Measurements from ENCODE around the gene CTSH. TPM values are rescaled to one million over a fixed set of nuclear protein-coding genes. Genes with fewer than 3 reads are reported as not detected.

The CTSH gene
- total and polyA plus RNA-seq, 2 of the 13 experiments (the other 11 are each of a cell fraction or from before 2014, with no cell fraction given), result 265 to 653 TPM

- TF ChIP-seq THYN1 (CRISPR knock-in tag; IDR thresholded peaks at IDR 0.05; ENCODE audit: borderline replicate concordance, low read depth) (no peak), POGZ (CRISPR knock-in tag; IDR thresholded peaks at IDR 0.05) (peak; percentile 44; the same call in 1 of the 2 replicates), ZNF616 (CRISPR knock-in tag; IDR thresholded peaks at IDR 0.05; ENCODE audit: low read depth) (no peak), NFRKB (IDR thresholded peaks at IDR 0.05) (no peak), ZNF619 (CRISPR knock-in tag; IDR thresholded peaks at IDR 0.05) (peak; percentile 22; the same call in 1 of the 2 replicates), CCAR2 (optimal IDR thresholded peaks at IDR 0.05; ENCODE audit: low read depth, low read length) (no peak), NCOA2 (CRISPR knock-in tag; IDR thresholded peaks at IDR 0.05) (peak; percentile 82), TERF1 (CRISPR knock-in tag; IDR thresholded peaks at IDR 0.05) (no peak), ZNF180 (CRISPR knock-in tag; IDR thresholded peaks at IDR 0.05; ENCODE audit: borderline replicate concordance, low read depth) (no peak), HNF4G (IDR thresholded peaks at IDR 0.05; ENCODE audit: borderline replicate concordance, low read depth, low read length) (peak; percentile 70; the same call in 1 of the 2 replicates), HNF4G (CRISPR knock-in tag; IDR thresholded peaks at IDR 0.05; ENCODE audit: borderline replicate concordance, low read depth) (no peak), ARNT (IDR thresholded peaks at IDR 0.05) (no peak), MIER2 (CRISPR knock-in tag; IDR thresholded peaks at IDR 0.05) (peak; percentile 51; the same call in 1 of the 2 replicates), ZNF747 (CRISPR knock-in tag; IDR thresholded peaks at IDR 0.05; ENCODE audit: borderline replicate concordance) (no peak; the same call in 1 of the 2 replicates), ZNF441 (CRISPR knock-in tag; IDR thresholded peaks at IDR 0.05; ENCODE audit: borderline replicate concordance) (peak; percentile 76), SP4 (CRISPR knock-in tag; IDR thresholded peaks at IDR 0.05) (peak; percentile 24; the same call in 1 of the 2 replicates), NBN (conservative IDR thresholded peaks at IDR 0.05) (no peak), ZNF556 (CRISPR knock-in tag; IDR thresholded peaks at IDR 0.05; ENCODE audit: borderline replicate concordance) (peak; percentile 63; the same call in 1 of the 2 replicates), NR1H2 (CRISPR knock-in tag; IDR thresholded peaks at IDR 0.05; ENCODE audit: borderline replicate concordance, low read depth) (no peak), KLF15 (CRISPR knock-in tag; IDR thresholded peaks at IDR 0.05; ENCODE audit: borderline replicate concordance) (no peak), FOXO4 (CRISPR knock-in tag; conservative IDR thresholded peaks at IDR 0.05) (no peak), HCFC1 (IDR thresholded peaks at IDR 0.05; ENCODE audit: low read depth, low read length) (no peak), MXD1 (CRISPR knock-in tag; IDR thresholded peaks at IDR 0.05) (peak; percentile 65; the same call in 1 of the 2 replicates), LRRFIP1 (CRISPR knock-in tag; conservative IDR thresholded peaks at IDR 0.05) (no peak), ZIK1 (CRISPR knock-in tag; IDR thresholded peaks at IDR 0.05; ENCODE audit: borderline replicate concordance, low read depth) (no peak), HES4 (CRISPR knock-in tag; IDR thresholded peaks at IDR 0.05; ENCODE audit: borderline replicate concordance) (no peak), CEBPB (IDR thresholded peaks at IDR 0.05; ENCODE audit: borderline replicate concordance, low read depth, low read length) (peak; percentile 66; the same call in 1 of the 2 replicates)
These were observed 43.6 kb upstream of the CTSH start (continued) for GRCh38 chr15:78988361-78988911.
